ENCODE results near the gene TRPC3.

Gene TRPC3

DNA sequence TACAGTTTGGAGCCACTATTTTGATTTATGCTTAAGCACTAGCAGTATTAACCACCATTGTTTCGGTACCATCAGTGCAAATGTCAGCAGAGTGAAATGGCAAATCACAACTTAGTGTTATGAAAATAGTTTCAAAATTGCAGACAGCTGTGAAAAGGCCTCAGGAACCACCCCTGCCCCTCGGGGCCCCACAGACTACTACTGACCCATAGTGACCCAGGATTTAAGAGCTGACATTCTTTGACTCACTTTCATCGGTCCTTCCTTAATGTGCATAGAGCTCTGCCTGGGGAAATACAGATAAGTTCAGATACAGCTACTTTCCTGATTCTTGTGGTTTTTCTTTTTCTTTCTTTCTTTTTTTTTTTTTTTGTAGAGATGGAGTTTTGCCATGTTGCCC, 78.3 kb downstream of the TRPC3 start:
- no peak for DNase-seq (ENCODE audit: low read depth)

DNA sequence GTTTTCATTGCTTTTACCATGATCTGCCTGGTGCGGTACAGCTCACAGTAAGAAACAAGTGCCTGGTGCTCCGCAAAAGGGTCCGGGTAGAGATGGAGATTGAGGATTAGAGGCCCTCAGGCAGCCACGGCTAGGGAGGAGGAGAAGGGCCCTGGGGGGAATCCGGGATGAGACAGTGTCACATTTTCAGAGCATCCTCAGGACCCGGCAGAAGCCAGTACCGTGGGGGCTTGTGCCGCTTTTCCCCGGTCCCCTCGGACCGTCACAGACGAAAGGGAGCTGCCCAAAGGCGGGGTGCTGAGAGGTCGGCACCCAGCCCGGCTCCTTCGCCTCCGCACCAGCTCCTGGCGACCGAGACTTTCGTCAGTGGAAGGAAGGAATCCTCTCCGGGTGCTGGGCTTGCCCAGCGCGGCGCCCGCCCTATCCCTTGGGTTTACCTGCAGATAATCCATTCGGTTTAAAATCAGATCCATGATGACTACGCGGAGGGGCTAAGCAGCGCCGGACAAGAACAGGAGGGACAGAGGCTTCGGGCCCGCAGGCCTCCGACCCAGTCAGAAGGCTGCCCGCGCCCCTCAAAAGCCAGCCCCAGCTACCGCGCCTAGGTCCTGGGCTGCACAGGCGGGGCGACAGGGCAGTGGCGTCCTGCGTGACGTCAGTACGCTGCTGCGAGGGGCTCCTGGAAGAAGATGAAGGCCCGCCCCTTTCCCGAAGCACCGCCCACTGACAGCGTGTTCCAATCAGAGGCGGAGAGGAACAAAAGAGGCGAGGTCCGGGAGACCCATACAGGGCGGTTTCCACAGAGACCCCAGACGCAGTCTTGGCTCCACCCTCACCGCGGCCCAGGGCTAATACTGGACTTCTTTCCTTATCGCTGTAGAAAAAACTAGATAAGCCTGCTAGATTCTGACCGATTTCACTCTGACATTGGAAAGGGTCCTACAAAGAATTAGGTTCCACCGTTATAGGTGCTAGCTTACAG, 81.7 kb downstream of the TRPC3 start, which contains the start of gene BBS7:
BBS7 (minus strand) TSS at position 634 of the 982 bp plus-strand sequence; CDS start at position 473, 161 bp downstream.
- peak; percentile 97 for DNase-seq (ENCODE audit: low read depth)

GRCh38 chr4:121863799-121864198, 88.1 kb downstream of the TRPC3 start:
- no peak for DNase-seq (ENCODE audit: low read depth)

DNA sequence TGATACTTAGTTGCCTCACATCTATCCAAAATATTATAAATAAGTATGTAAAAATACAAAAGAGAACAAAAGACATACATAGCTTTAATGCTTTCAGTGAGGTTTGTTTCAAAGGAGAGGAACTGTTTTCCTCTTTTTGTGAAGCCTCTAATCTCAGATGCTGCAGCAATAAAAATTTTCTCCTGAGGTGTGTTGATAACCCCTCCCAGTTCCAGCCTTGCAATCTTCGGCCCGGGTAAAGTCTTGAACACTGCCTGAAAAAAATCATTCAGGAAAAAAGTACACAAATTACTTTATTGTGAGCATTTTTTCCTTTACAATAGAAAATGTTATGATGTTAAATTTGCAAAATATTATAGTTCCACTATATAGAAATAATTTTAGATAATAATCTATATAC, 90.4 kb downstream of the TRPC3 start:
- DNase-seq (ENCODE audit: low read depth): no peak

DNA sequence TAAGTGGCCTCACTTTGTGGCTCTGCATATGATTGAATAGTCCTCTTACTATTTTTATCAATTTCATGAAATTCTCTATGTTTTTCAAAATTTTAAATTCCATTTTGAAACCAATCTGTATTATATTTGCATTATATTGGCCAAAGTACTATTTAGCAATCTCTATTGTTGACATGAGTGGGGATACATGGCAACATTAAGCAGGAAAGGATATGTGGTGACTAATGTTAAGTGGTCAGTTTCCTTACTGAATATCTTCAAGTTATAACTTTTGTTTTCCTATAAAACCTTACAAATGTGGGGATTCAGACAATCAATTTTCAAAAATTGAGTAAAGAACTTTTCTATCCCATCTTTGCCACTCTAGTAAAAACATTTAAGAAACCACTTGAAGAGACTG, 91.7 kb downstream of the TRPC3 start:
- DNase-seq (ENCODE audit: low read depth): no peak

- DNase-seq (ENCODE audit: low read depth): no peak
Measured at GRCh38 chr4:121851354-121851753, 100.5 kb downstream of the TRPC3 start.

DNA sequence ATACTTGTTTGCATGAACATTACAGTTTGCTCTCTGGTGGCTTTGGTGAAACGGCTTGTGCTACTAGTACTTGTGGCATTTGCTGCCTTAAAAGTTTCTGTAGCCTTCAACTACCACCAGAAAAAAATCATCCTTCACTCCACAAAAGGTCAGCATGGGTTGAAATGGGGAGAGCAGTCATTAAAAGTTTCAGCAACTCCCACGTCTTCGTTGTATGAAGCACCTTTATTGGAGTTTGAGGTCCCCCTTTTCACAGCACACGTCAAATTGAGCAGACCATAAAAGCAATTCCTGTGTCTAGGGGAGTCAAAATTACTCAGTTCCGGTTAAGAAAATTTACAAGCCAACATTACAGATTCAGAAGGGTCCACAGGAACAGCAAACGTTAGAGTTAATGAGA, 105.2 kb downstream of the TRPC3 start:
- DNase-seq (ENCODE audit: low read depth): no peak

DNA sequence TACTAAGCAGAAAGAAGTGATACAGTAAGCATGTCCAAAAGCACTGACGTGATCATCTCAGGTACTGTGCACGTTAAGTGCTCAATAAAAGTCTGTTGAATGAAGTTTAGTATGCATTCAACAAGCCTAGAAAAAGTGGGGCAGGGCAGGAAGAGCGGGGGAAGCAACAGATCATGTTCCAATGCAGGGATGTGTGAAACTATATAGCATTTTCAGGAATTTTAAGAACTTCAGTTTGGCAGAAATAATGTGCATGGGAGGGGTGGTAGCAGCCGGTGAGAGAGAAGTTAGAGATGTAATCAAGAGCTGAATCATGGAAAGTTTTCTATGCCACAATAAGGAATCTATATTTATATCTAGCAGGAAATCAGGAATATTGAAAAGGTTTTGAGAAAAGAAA, 109.0 kb downstream of the TRPC3 start:
- DNase-seq (ENCODE audit: low read depth): no peak

DNA sequence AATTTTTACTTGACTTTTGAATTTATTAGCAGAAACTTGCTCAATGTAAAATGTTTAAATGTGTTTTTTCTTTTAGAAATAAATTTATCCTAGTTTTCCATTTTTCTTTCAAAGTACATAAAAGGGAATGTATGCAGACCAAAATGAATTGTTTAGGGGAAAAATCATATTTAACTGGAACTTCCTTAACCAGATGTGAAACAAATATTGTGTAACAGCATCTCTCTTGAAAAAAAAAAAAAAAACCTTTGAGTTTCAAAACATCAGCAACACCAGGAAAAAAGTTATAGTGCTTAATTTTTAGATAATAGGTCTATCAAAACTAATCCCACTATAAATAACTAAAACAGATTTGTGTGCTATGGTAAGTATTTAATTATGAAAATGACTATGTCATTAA, 113.7 kb downstream of the TRPC3 start:
- DNase-seq (ENCODE audit: low read depth): no peak

- no peak for DNase-seq (ENCODE audit: low read depth)
Measured at GRCh38 chr4:121829511-121829910, 122.3 kb downstream of the TRPC3 start.

Measured in activated T-cell treated with anti-CD3 and anti-CD28 coated beads for 1 hour (primary cell).